ENCODE measurements around the gene CFAP77.

The CFAP77 gene

GRCh38 chr9:132481053-132481849, 71.2 kb downstream of the CFAP77 start:
- DNase-seq: no peak
- in situ Hi-C loops (cut with MboI; ENCODE audit: low pct_unique_long_range_greater_than_20kb, low sequenced_read_pairs): no loop called here

- in situ Hi-C loops (cut with MboI; ENCODE audit: low pct_unique_long_range_greater_than_20kb, low sequenced_read_pairs): no loop called here
- no peak for DNase-seq
These were observed 72.3 kb downstream of the CFAP77 start for GRCh38 chr9:132482196-132482813.

- in situ Hi-C loops (cut with MboI; ENCODE audit: low pct_unique_long_range_greater_than_20kb, low sequenced_read_pairs): no loop called here
- DNase-seq: no peak
These were observed 75.4 kb downstream of the CFAP77 start for GRCh38 chr9:132485393-132485792.

GRCh38 chr9:132486706-132487350, 76.8 kb downstream of the CFAP77 start:
- DNase-seq: no peak
- in situ Hi-C loops (cut with MboI; ENCODE audit: low pct_unique_long_range_greater_than_20kb, low sequenced_read_pairs): no loop called here

- in situ Hi-C loops (cut with MboI; ENCODE audit: low pct_unique_long_range_greater_than_20kb, low sequenced_read_pairs): no loop called here
- DNase-seq: no peak
These were observed 77.4 kb downstream of the CFAP77 start for GRCh38 chr9:132487351-132487791.

- in situ Hi-C loops (cut with MboI; ENCODE audit: low pct_unique_long_range_greater_than_20kb, low sequenced_read_pairs): no loop called here
- no peak for DNase-seq
These were observed 78.0 kb downstream of the CFAP77 start for GRCh38 chr9:132487980-132488535.

GRCh38 chr9:132488626-132489025, 78.6 kb downstream of the CFAP77 start:
- no peak for DNase-seq

GRCh38 chr9:132489536-132489935, 79.5 kb downstream of the CFAP77 start:
- in situ Hi-C loops (cut with MboI; ENCODE audit: low pct_unique_long_range_greater_than_20kb, low sequenced_read_pairs): no loop called here
- no peak for DNase-seq

More at GRCh38 chr9:132488626-132489025, 78.6 kb downstream of the CFAP77 start:
- in situ Hi-C loops (cut with MboI; ENCODE audit: low pct_unique_long_range_greater_than_20kb, low sequenced_read_pairs): no loop called here

GRCh38 chr9:132494857-132495256, 84.8 kb downstream of the CFAP77 start:
- no peak for DNase-seq
- in situ Hi-C loops (cut with MboI; ENCODE audit: low pct_unique_long_range_greater_than_20kb, low sequenced_read_pairs): no loop called here

- in situ Hi-C loops (cut with MboI; ENCODE audit: low pct_unique_long_range_greater_than_20kb, low sequenced_read_pairs): no loop called here
- no peak for DNase-seq
These were observed 87.7 kb downstream of the CFAP77 start for GRCh38 chr9:132497731-132498130.

GRCh38 chr9:132498531-132499210, 88.7 kb downstream of the CFAP77 start:
- in situ Hi-C loops (cut with MboI; ENCODE audit: low pct_unique_long_range_greater_than_20kb, low sequenced_read_pairs): no loop called here
- DNase-seq: no peak

GRCh38 chr9:132499251-132499650, 89.2 kb downstream of the CFAP77 start:
- DNase-seq: no peak
- in situ Hi-C loops (cut with MboI; ENCODE audit: low pct_unique_long_range_greater_than_20kb, low sequenced_read_pairs): no loop called here

- DNase-seq: no peak
- in situ Hi-C loops (cut with MboI; ENCODE audit: low pct_unique_long_range_greater_than_20kb, low sequenced_read_pairs): no loop called here
These were observed 90.2 kb downstream of the CFAP77 start for GRCh38 chr9:132500193-132500592.

GRCh38 chr9:132502480-132502879, 92.5 kb downstream of the CFAP77 start:
- in situ Hi-C loops (cut with MboI; ENCODE audit: low pct_unique_long_range_greater_than_20kb, low sequenced_read_pairs): no loop called here
- DNase-seq: no peak

- in situ Hi-C loops (cut with MboI; ENCODE audit: low pct_unique_long_range_greater_than_20kb, low sequenced_read_pairs): no loop called here
These were observed 93.1 kb downstream of the CFAP77 start for GRCh38 chr9:132503116-132503515.

GRCh38 chr9:132504488-132504887, 94.5 kb downstream of the CFAP77 start:
- no peak for DNase-seq
- in situ Hi-C loops (cut with MboI; ENCODE audit: low pct_unique_long_range_greater_than_20kb, low sequenced_read_pairs): no loop called here

More at GRCh38 chr9:132503116-132503515, 93.1 kb downstream of the CFAP77 start:
- no peak for DNase-seq

GRCh38 chr9:132505991-132506655, 96.1 kb downstream of the CFAP77 start:
- no peak for DNase-seq
- in situ Hi-C loops (cut with MboI; ENCODE audit: low pct_unique_long_range_greater_than_20kb, low sequenced_read_pairs): no loop called here

- DNase-seq: peak; percentile 29
- in situ Hi-C loops (cut with MboI; ENCODE audit: low pct_unique_long_range_greater_than_20kb, low sequenced_read_pairs): no loop called here
These were observed 97.1 kb downstream of the CFAP77 start for GRCh38 chr9:132506977-132507669.
